Stomach (tissue), 4 donors: ENCODE results near the gene SENP2.

Experiments
- POLR2A ChIP-seq, 4 donors: fragments of 450-650 bp; IDR thresholded peaks; one replicate each; pipeline ENCODE4 v1.6.1; 2016; ENCODE audit warnings: antibody characterized with exemption in 4 of 4, control low read depth in 2 of 4, mild to moderate bottlenecking in 1 of 4, moderate library complexity in 1 of 4
- POLR2AphosphoS5 ChIP-seq, 3 donors: sonication (generic); formaldehyde crosslinking; IDR thresholded peaks; one replicate each; pipeline ENCODE4 v1.6.1; 2016; ENCODE audit warnings: antibody characterized with exemption in 3 of 3
- TF ChIP-seq, protein P1 (sequence below), 7 experiments: fragments of 450-650 bp in 4 of 7; fragments of 200-600 bp in 3 of 7; sonication (generic) in 3 of 7; IDR thresholded peaks; one replicate each; pipeline ENCODE4 v1.5.1; 2016 to 2019; ENCODE audit warnings: antibody characterized with exemption in 7 of 7, control low read depth in 2 of 7, mild to moderate bottlenecking in 1 of 7

DNA sequence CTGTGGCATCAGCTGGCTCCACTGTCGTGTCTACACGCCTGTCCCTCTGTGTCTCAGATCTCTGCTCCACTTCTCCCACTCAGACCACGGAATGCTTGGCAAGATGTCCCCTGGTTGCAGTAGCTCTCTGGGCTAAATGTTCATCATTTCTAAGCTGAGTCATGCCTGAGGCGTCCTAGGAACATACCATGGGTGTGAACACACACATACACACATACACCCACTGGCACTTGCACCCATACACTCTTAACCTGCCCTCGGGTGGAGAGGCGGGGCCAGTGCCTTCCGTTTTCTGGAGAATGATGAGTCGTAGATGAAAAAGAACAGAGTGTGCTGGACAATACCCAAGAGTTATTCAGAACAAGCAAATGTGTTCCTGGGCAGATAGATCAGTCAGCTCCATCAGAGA, 72.4 kb downstream of the SENP2 start:
- TF ChIP-seq POLR2AphosphoS5 (IDR thresholded peaks at IDR 0.05) (peak; percentile 61 to 85 (median 80)), POLR2A (IDR thresholded peaks at IDR 0.05) (no peak)
- TF ChIP-seq, protein P1, sequence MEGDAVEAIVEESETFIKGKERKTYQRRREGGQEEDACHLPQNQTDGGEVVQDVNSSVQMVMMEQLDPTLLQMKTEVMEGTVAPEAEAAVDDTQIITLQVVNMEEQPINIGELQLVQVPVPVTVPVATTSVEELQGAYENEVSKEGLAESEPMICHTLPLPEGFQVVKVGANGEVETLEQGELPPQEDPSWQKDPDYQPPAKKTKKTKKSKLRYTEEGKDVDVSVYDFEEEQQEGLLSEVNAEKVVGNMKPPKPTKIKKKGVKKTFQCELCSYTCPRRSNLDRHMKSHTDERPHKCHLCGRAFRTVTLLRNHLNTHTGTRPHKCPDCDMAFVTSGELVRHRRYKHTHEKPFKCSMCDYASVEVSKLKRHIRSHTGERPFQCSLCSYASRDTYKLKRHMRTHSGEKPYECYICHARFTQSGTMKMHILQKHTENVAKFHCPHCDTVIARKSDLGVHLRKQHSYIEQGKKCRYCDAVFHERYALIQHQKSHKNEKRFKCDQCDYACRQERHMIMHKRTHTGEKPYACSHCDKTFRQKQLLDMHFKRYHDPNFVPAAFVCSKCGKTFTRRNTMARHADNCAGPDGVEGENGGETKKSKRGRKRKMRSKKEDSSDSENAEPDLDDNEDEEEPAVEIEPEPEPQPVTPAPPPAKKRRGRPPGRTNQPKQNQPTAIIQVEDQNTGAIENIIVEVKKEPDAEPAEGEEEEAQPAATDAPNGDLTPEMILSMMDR (IDR thresholded peaks at IDR 0.05), result no peak
